Liver (tissue), 9 donors: ENCODE measurements around the gene OR8B8. TPM values are rescaled to one million over a fixed set of nuclear protein-coding genes. Genes with fewer than 3 reads are reported as not detected.

Experiments
- DNase-seq: peaks from one replicate; pipeline ENCODE4 v3.0.0-alpha.2; 2017; ENCODE audit warnings: low spot score
- H3K27ac ChIP-seq, 2 donors: one replicate each; pipeline ENCODE4 v1.7.0; 2013; ENCODE audit warnings: inconsistent platforms in 2 of 2, low read length in 2 of 2, control low read depth in 1 of 2, low read depth in 1 of 2, mild to moderate bottlenecking in 1 of 2
- H3K27me3 ChIP-seq, 4 donors: one replicate each; pipeline versions ENCODE4 v1.6.1 to v1.7.0; 2013; ENCODE audit warnings: low read length in 3 of 4, inconsistent platforms in 1 of 4, mild to moderate bottlenecking in 1 of 4, moderate library complexity in 1 of 4; ENCODE audit not compliant: control insufficient read depth in 4 of 4, insufficient read depth in 4 of 4
- H3K36me3 ChIP-seq, 4 donors: one replicate each; pipeline versions ENCODE4 v1.6.1 to v1.7.0; 2013; ENCODE audit warnings: low read length in 3 of 4, mild to moderate bottlenecking in 3 of 4, low read depth in 1 of 4, moderate library complexity in 1 of 4; ENCODE audit not compliant: control insufficient read depth in 4 of 4, insufficient read depth in 3 of 4
- H3K4me1 ChIP-seq, 4 donors: one replicate each; pipeline versions ENCODE4 v1.6.1 to v1.7.0; 2013; ENCODE audit warnings: low read length in 3 of 4, mild to moderate bottlenecking in 3 of 4, moderate library complexity in 1 of 4; ENCODE audit not compliant: control insufficient read depth in 4 of 4, insufficient read depth in 4 of 4
- H3K4me3 ChIP-seq, 3 donors: one replicate each; pipeline versions ENCODE4 v1.6.1 to v1.7.0; 2013; ENCODE audit warnings: low read length in 3 of 3, control low read depth in 1 of 3, low read depth in 1 of 3, mild to moderate bottlenecking in 1 of 3
- H3K9ac ChIP-seq, 2 donors: one replicate each; pipeline ENCODE4 v1.7.0; 2013; ENCODE audit warnings: low read length in 2 of 2, mild to moderate bottlenecking in 2 of 2, moderate library complexity in 2 of 2, control low read depth in 1 of 2, low read depth in 1 of 2
- H3K9me3 ChIP-seq, 4 donors: one replicate each; pipeline versions ENCODE4 v1.6.1 to v1.7.0; 2013; ENCODE audit warnings: low read length in 3 of 4; ENCODE audit not compliant: control insufficient read depth in 4 of 4
- EGR1 ChIP-seq, 2 donors: IDR thresholded peaks; 2 replicates each; pipeline ENCODE4 v1.6.1; 2016 to 2018; ENCODE audit warnings: antibody characterized with exemption in 2 of 2, low read depth in 2 of 2
- FOXA1 ChIP-seq: IDR thresholded peaks from 2 replicates; pipeline ENCODE4 v1.6.1; 2016; ENCODE audit warnings: antibody characterized with exemption
- FOXA2 ChIP-seq: IDR thresholded peaks from 2 replicates; pipeline ENCODE4 v1.6.1; 2016; ENCODE audit warnings: antibody characterized with exemption
- GABPA ChIP-seq, 2 donors: IDR thresholded peaks in 1 of 2; conservative IDR thresholded peaks in 1 of 2; 2 replicates each; pipeline ENCODE4 v1.6.1; 2016; ENCODE audit warnings: antibody characterized with exemption in 2 of 2, mild to moderate bottlenecking in 1 of 2, moderate library complexity in 1 of 2
- HNF4A ChIP-seq, 2 donors: conservative IDR thresholded peaks; 2 replicates each; pipeline ENCODE4 v1.6.1; 2016; ENCODE audit warnings: antibody characterized with exemption in 2 of 2, mild to moderate bottlenecking in 2 of 2
- HNF4G ChIP-seq: IDR thresholded peaks from 2 replicates; pipeline ENCODE4 v1.6.1; 2016; ENCODE audit warnings: antibody characterized with exemption
- JUND ChIP-seq, 2 donors: IDR thresholded peaks; 2 replicates each; pipeline ENCODE4 v1.6.1; 2016; ENCODE audit warnings: antibody characterized with exemption in 2 of 2
- NR2F2 ChIP-seq: IDR thresholded peaks from 2 replicates; pipeline ENCODE4 v1.6.1; 2016; ENCODE audit warnings: antibody characterized with exemption
- RAD21 ChIP-seq, 2 donors: IDR thresholded peaks; 2 replicates each; pipeline ENCODE4 v1.6.1; 2016; ENCODE audit warnings: antibody characterized with exemption in 2 of 2, mild to moderate bottlenecking in 2 of 2
- RXRA ChIP-seq, 2 donors: IDR thresholded peaks; 2 replicates each; pipeline ENCODE4 v1.6.1; 2017 to 2018; ENCODE audit warnings: antibody characterized with exemption in 2 of 2, mild to moderate bottlenecking in 1 of 2
- SP1 ChIP-seq: IDR thresholded peaks from 2 replicates; pipeline ENCODE4 v1.6.1; 2018; ENCODE audit warnings: antibody characterized with exemption, mild to moderate bottlenecking
- TAF1 ChIP-seq: conservative IDR thresholded peaks from 2 replicates; pipeline ENCODE4 v1.6.1; 2016; ENCODE audit warnings: antibody characterized with exemption, mild to moderate bottlenecking
- YY1 ChIP-seq: IDR thresholded peaks from 2 replicates; pipeline ENCODE4 v1.6.1; 2016; ENCODE audit warnings: antibody characterized with exemption, mild to moderate bottlenecking
- WGBS: extraction: QIAGEN DNeasy Blood & Tissue Kit; methylation state at CpG from one replicate; pipeline ENCODE4 v1.1.7; 2013; 5-methylcytosine and 5-hydroxymethylcytosine counted together
- polyA plus RNA-seq, 2 donors: library from polyadenylated mRNA; stranded (reverse) in 1 of 2; unstranded in 1 of 2; fragments of 200-250 nt in 1 of 2; fragments of >200 nt in 1 of 2; fragmentation: Nextera tagmentation in 1 of 2; extraction: Ambion mirVana in 1 of 2; gene quantifications; one replicate each; pipeline versions ENCODE4 v1.2.1 to v1.2.3, GENCODE V29; 2013 to 2015
- total RNA-seq, 2 donors: library from RNA; depleted of rRNA; stranded (reverse); fragments of >200 nt; gene quantifications; one replicate each; pipeline ENCODE4 v1.2.3, GENCODE V29; 2014
- TF ChIP-seq, protein P1 (sequence below): fragments of 150-350 bp; IDR thresholded peaks from 2 replicates; pipeline ENCODE4 v1.5.1; 2017; ENCODE audit warnings: improper control_type of control experiment, low read depth, low read length; ENCODE audit not compliant: missing input control
- TF ChIP-seq, protein P2 (sequence below): IDR thresholded peaks from 2 replicates; pipeline ENCODE4 v1.6.1; 2016; ENCODE audit warnings: antibody characterized with exemption, mild to moderate bottlenecking
- TF ChIP-seq, protein P3 (sequence below): IDR thresholded peaks from 2 replicates; pipeline ENCODE4 v1.6.1; 2016; ENCODE audit warnings: antibody characterized with exemption
- TF ChIP-seq, protein P4 (sequence below): IDR thresholded peaks from 2 replicates; pipeline ENCODE4 v1.6.1; 2016; ENCODE audit warnings: antibody characterized with exemption
- TF ChIP-seq, protein P5 (sequence below): IDR thresholded peaks from 2 replicates; pipeline ENCODE4 v1.6.1; 2016; ENCODE audit warnings: antibody characterized with exemption
- donor health status: healthy.
- donor health status: healthy.
- donor health status: healthy.
- donor health status: healthy.
- donor health status: healthy.

The OR8B8 gene
- total and polyA plus RNA-seq, 4 donors = not detected

DNA sequence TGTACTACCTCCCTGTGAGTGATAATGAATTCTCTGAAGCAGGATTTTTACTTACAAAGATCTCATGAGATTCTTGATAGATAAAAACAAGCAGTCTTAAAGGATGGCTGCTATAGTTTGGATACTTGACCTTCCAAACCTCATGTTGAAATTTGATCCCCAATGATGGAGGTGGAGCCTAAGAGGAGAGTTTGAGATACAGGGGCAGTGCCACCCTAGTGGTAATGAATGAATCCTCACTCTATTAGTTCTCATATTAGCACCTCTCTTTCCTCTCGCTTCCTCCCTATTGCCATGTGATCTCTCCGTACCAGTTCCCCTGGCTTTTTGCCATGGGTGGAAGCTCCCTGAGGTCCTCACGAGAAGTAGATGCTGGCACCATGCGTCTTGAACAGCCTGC lies 37.9 kb upstream of the OR8B8 start:
- H3K27me3 ChIP-seq = peaks cover 0 to 3% (median 1%) of the 10 kb centered on the region in 4 donors
- peaks cover 0 to 5% (median 0%) of the 10 kb centered on the region in 4 donors for H3K9me3 ChIP-seq
- DNase-seq = no peak
- no peak overlapping the region for H3K4me3 ChIP-seq
- H3K27ac ChIP-seq = no peak overlapping the region
- 65% methylated on average over 4 of the region's 4 CpGs for WGBS
- H3K36me3 ChIP-seq = no peaks in the 10 kb centered on the region
- H3K4me1 ChIP-seq = peaks cover 0 to 3% (median 0%) of the 10 kb centered on the region in 4 donors
- TF ChIP-seq, protein P1, sequence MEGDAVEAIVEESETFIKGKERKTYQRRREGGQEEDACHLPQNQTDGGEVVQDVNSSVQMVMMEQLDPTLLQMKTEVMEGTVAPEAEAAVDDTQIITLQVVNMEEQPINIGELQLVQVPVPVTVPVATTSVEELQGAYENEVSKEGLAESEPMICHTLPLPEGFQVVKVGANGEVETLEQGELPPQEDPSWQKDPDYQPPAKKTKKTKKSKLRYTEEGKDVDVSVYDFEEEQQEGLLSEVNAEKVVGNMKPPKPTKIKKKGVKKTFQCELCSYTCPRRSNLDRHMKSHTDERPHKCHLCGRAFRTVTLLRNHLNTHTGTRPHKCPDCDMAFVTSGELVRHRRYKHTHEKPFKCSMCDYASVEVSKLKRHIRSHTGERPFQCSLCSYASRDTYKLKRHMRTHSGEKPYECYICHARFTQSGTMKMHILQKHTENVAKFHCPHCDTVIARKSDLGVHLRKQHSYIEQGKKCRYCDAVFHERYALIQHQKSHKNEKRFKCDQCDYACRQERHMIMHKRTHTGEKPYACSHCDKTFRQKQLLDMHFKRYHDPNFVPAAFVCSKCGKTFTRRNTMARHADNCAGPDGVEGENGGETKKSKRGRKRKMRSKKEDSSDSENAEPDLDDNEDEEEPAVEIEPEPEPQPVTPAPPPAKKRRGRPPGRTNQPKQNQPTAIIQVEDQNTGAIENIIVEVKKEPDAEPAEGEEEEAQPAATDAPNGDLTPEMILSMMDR = no peak
- TF ChIP-seq EGR1 (IDR thresholded peaks at IDR 0.05; ENCODE audit: low read depth in 2 of 2) (no peak), TAF1 (no peak), GABPA (IDR thresholded peaks at IDR 0.05 in 1 of 2, conservative IDR thresholded peaks at IDR 0.05 in 1 of 2) (no peak), JUND (IDR thresholded peaks at IDR 0.05) (no peak), HNF4G (no peak), RXRA (IDR thresholded peaks at IDR 0.05) (no peak), FOXA1 (no peak), SP1 (no peak), HNF4A (conservative IDR thresholded peaks at IDR 0.05) (no peak), RAD21 (IDR thresholded peaks at IDR 0.05) (no peak), FOXA2 (no peak), NR2F2 (no peak), YY1 (no peak)
- TF ChIP-seq, protein P2, sequence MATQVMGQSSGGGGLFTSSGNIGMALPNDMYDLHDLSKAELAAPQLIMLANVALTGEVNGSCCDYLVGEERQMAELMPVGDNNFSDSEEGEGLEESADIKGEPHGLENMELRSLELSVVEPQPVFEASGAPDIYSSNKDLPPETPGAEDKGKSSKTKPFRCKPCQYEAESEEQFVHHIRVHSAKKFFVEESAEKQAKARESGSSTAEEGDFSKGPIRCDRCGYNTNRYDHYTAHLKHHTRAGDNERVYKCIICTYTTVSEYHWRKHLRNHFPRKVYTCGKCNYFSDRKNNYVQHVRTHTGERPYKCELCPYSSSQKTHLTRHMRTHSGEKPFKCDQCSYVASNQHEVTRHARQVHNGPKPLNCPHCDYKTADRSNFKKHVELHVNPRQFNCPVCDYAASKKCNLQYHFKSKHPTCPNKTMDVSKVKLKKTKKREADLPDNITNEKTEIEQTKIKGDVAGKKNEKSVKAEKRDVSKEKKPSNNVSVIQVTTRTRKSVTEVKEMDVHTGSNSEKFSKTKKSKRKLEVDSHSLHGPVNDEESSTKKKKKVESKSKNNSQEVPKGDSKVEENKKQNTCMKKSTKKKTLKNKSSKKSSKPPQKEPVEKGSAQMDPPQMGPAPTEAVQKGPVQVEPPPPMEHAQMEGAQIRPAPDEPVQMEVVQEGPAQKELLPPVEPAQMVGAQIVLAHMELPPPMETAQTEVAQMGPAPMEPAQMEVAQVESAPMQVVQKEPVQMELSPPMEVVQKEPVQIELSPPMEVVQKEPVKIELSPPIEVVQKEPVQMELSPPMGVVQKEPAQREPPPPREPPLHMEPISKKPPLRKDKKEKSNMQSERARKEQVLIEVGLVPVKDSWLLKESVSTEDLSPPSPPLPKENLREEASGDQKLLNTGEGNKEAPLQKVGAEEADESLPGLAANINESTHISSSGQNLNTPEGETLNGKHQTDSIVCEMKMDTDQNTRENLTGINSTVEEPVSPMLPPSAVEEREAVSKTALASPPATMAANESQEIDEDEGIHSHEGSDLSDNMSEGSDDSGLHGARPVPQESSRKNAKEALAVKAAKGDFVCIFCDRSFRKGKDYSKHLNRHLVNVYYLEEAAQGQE = no peak
- TF ChIP-seq, protein P3, sequence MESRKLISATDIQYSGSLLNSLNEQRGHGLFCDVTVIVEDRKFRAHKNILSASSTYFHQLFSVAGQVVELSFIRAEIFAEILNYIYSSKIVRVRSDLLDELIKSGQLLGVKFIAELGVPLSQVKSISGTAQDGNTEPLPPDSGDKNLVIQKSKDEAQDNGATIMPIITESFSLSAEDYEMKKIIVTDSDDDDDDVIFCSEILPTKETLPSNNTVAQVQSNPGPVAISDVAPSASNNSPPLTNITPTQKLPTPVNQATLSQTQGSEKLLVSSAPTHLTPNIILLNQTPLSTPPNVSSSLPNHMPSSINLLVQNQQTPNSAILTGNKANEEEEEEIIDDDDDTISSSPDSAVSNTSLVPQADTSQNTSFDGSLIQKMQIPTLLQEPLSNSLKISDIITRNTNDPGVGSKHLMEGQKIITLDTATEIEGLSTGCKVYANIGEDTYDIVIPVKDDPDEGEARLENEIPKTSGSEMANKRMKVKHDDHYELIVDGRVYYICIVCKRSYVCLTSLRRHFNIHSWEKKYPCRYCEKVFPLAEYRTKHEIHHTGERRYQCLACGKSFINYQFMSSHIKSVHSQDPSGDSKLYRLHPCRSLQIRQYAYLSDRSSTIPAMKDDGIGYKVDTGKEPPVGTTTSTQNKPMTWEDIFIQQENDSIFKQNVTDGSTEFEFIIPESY = no peak
- TF ChIP-seq, protein P4, sequence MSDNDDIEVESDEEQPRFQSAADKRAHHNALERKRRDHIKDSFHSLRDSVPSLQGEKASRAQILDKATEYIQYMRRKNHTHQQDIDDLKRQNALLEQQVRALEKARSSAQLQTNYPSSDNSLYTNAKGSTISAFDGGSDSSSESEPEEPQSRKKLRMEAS = no peak
- TF ChIP-seq, protein P5, sequence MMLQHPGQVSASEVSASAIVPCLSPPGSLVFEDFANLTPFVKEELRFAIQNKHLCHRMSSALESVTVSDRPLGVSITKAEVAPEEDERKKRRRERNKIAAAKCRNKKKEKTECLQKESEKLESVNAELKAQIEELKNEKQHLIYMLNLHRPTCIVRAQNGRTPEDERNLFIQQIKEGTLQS = no peak
- H3K9ac ChIP-seq = no peak overlapping the region
